Endometrial microvascular endothelial cells (primary cell): ENCODE data around the gene ST13. TPM values are rescaled to one million over a fixed set of nuclear protein-coding genes. Genes with fewer than 3 reads are reported as not detected.
"Not testable (repeated sequence)": the region's sequence is repeated elsewhere in the genome, so short reads cannot be mapped to it uniquely, and the experiment has no call there.

ENCODE experiments used
- in situ Hi-C: cut with HindIII; loops from 2 replicates; pipeline ENCODE4 v1.10.0; 2017; ENCODE audit warnings: low sequenced_read_pairs, low pct_unique_long_range_greater_than_20kb; ENCODE audit errors: inconsistent ontology term
- total RNA-seq: library from RNA; depleted of rRNA; stranded (reverse); fragments of >200 nt; gene quantifications from one replicate; pipeline ENCODE4 v1.2.3, GENCODE V29; 2015; ENCODE audit errors: inconsistent ontology term

Gene ST13
- total RNA-seq, 1 donor from 2014 or later, result 88.5 TPM

GRCh38 chr22:40799008-40799407, 57.4 kb downstream of the ST13 start:
- in situ Hi-C loops, result no loop called here

- in situ Hi-C loops, result no loop called here
These were observed 59.0 kb downstream of the ST13 start for GRCh38 chr22:40797427-40797826.

GRCh38 chr22:40792451-40792850, 64.0 kb downstream of the ST13 start:
- in situ Hi-C loops, result no loop called here

- in situ Hi-C loops, result no loop called here
These were observed 65.2 kb downstream of the ST13 start for GRCh38 chr22:40791241-40791640.

GRCh38 chr22:40789131-40789530, 67.3 kb downstream of the ST13 start:
- in situ Hi-C loops, result no loop called here

- in situ Hi-C loops, result no loop called here
These were observed 73.9 kb downstream of the ST13 start for GRCh38 chr22:40782521-40782920.

- in situ Hi-C loops, result not testable (repeated sequence)
These were observed 74.7 kb downstream of the ST13 start for GRCh38 chr22:40781749-40782148.

Other genes starting within 250 kb of the ST13 start
- 14.3 TPM for gene MRTFA, start 219.9 kb downstream of the ST13 start, total RNA-seq
- not detected for gene MCHR1, start 177.2 kb downstream of the ST13 start, total RNA-seq
- gene SLC25A17, start 37.3 kb downstream of the ST13 start, total RNA-seq, result 31.0 TPM
- gene XPNPEP3, start 509 bp upstream of the ST13 start, total RNA-seq, result 7.9 TPM
- not detected for gene DNAJB7, start 5.5 kb upstream of the ST13 start, total RNA-seq
- gene RBX1, start 94.7 kb upstream of the ST13 start, total RNA-seq, result 97.5 TPM
- gene EP300, start 236.0 kb upstream of the ST13 start, total RNA-seq, result 55.7 TPM